KMS-11 (cell line): ENCODE data around the gene ZNF112.

Source experiments
- H2AFZ ChIP-seq: fragments of 200-600 bp; sonication (generic); 2 replicates; pipeline ENCODE4 v1.6.1; 2016; ENCODE audit warnings: antibody characterized with exemption, mixed run types, low read depth
- H3K27ac ChIP-seq: fragments of 200-600 bp; sonication (generic); 2 replicates; pipeline ENCODE4 v1.6.1; 2016; ENCODE audit warnings: mild to moderate bottlenecking, mixed run types
- H3K27me3 ChIP-seq: fragments of 200-600 bp; sonication (generic); 2 replicates; pipeline ENCODE4 v1.6.1; 2017; ENCODE audit warnings: mild to moderate bottlenecking, low read depth, mixed run types, moderate library complexity; ENCODE audit not compliant: insufficient read depth
- H3K36me3 ChIP-seq: fragments of 200-600 bp; sonication (generic); 2 replicates; pipeline ENCODE4 v1.6.1; 2017; ENCODE audit warnings: mild to moderate bottlenecking, mixed run types; ENCODE audit not compliant: insufficient read depth
- H3K4me1 ChIP-seq: fragments of 200-600 bp; sonication (generic); 2 replicates; pipeline ENCODE4 v1.6.1; 2016; ENCODE audit warnings: mild to moderate bottlenecking, low read depth, mixed run types; ENCODE audit not compliant: poor library complexity, severe bottlenecking
- H3K4me2 ChIP-seq: fragments of 200-600 bp; sonication (generic); 2 replicates; pipeline ENCODE4 v1.7.0; 2016; ENCODE audit warnings: mild to moderate bottlenecking, mixed run types
- H3K4me3 ChIP-seq: fragments of 200-600 bp; sonication (generic); IDR thresholded peaks from 2 replicates; pipeline ENCODE4 v1.6.1; 2017; ENCODE audit warnings: low read depth, low read length, mixed read lengths; ENCODE audit not compliant: insufficient read depth
- H3K79me2 ChIP-seq: fragments of 200-600 bp; sonication (generic); 2 replicates; pipeline ENCODE4 v1.6.1; 2016; ENCODE audit warnings: low read depth, mixed run types; ENCODE audit not compliant: insufficient read depth
- H3K9ac ChIP-seq: fragments of 200-600 bp; sonication (generic); 2 replicates; pipeline ENCODE4 v1.6.1; 2016; ENCODE audit warnings: mild to moderate bottlenecking, mixed run types
- H4K20me1 ChIP-seq: fragments of 200-600 bp; sonication (generic); 2 replicates; pipeline ENCODE4 v1.6.1; 2016; ENCODE audit warnings: mild to moderate bottlenecking, mixed run types; ENCODE audit not compliant: insufficient read depth
- CTCF ChIP-seq: fragments of 200-600 bp; sonication (generic); conservative IDR thresholded peaks from 2 replicates; pipeline ENCODE4 v1.6.1; 2017; ENCODE audit warnings: low read depth, mild to moderate bottlenecking, antibody characterized with exemption, low read length, moderate library complexity, mixed read lengths

Gene ZNF112

DNA sequence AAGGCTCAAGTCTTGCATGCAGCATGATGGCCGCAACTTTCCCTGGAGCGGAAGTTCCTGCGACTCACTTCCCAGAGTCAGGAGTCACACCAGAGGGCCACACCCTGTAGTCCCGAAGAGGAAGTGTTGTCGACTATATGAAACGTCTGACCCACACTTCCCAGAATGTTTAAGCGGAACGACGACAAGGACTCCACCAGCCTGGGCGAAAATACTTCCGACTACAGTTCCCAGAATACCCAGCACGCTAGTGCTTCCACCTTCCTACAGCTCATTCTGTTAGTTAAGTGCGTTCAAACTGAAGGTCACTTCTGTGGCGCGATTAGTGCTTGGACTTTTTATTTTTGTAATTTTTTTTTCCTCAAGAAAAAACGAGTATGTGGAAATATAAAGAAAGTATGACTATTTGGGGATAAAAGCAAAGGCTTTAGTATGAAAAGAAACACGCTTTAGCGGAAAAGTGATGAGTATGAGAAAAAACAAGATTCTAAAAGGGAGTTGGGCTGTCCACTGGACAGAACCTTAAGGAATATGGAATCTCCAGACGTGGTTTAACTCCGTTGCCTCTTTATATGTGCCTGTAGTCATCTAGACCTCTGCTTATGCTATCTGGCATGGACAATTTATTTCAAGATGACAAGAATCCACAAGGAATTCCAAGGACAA, 15.5 kb upstream of the ZNF112 start:
- Histone ChIP-seq H3K79me2 (no peaks in the 10 kb centered on the region), H2AFZ (no peak overlapping the region), H3K4me3 (no peak overlapping the region), H3K27me3 (no peaks in the 10 kb centered on the region), H3K9ac (no peak overlapping the region), H3K4me2 (no peak overlapping the region), H3K36me3 (no peaks in the 10 kb centered on the region), H3K4me1 (no peaks in the 10 kb centered on the region), H4K20me1 (no peaks in the 10 kb centered on the region), H3K27ac (no peak overlapping the region)
- TF ChIP-seq CTCF, result no peak

DNA sequence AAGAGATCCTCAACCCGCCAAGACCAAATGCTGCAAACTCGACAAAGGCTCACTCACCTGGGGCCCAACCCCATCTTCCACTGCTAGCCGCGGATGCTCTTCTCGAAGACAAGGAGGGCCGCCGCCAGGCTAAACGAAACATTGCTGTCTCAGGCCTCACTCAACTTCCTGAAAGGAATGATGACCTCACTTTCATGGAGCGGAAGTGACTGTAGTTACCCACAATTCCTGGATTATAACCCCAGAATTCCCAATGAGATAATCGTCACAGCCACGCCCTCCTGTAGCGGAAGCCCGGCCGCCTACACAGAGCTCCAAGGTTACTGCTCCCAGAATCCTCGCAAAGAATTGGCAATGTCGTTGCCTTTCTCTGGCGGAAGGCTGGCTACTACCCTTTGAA, 10.5 kb upstream of the ZNF112 start:
- Histone ChIP-seq H3K4me1 (no peaks in the 10 kb centered on the region), H3K36me3 (no peaks in the 10 kb centered on the region), H3K27ac (no peak overlapping the region), H3K27me3 (no peaks in the 10 kb centered on the region), H2AFZ (no peak overlapping the region), H3K4me2 (no peak overlapping the region), H3K4me3 (no peak overlapping the region), H3K9ac (no peak overlapping the region), H3K79me2 (no peaks in the 10 kb centered on the region), H4K20me1 (no peaks in the 10 kb centered on the region)
- no peak for TF ChIP-seq CTCF

- TF ChIP-seq CTCF, result no peak
Observed at GRCh38 chr19:44346556-44346955, 9.9 kb downstream of the ZNF112 start.

GRCh38 chr19:44345959-44346358, 10.5 kb downstream of the ZNF112 start:
- no peak overlapping the region for H2AFZ ChIP-seq

More at GRCh38 chr19:44346556-44346955, 9.9 kb downstream of the ZNF112 start:
- Histone ChIP-seq H3K4me3 (no peak overlapping the region), H3K79me2 (no peaks in the 10 kb centered on the region), H4K20me1 (no peaks in the 10 kb centered on the region), H3K27me3 (no peaks in the 10 kb centered on the region), H2AFZ (no peak overlapping the region), H3K36me3 (no peaks in the 10 kb centered on the region), H3K9ac (no peak overlapping the region), H3K4me2 (no peak overlapping the region), H3K4me1 (no peaks in the 10 kb centered on the region), H3K27ac (no peak overlapping the region)

More at GRCh38 chr19:44345959-44346358, 10.5 kb downstream of the ZNF112 start:
- Histone ChIP-seq H3K4me1 (no peaks in the 10 kb centered on the region), H3K9ac (no peak overlapping the region), H3K4me2 (no peak overlapping the region), H4K20me1 (no peaks in the 10 kb centered on the region), H3K36me3 (no peaks in the 10 kb centered on the region), H3K27ac (no peak overlapping the region), H3K27me3 (no peaks in the 10 kb centered on the region), H3K4me3 (no peak overlapping the region), H3K79me2 (no peaks in the 10 kb centered on the region)
- no peak for TF ChIP-seq CTCF
